Calu3 (cell line): ENCODE data around the gene RHCE. TPM values are rescaled to one million over a fixed set of nuclear protein-coding genes. Genes with fewer than 3 reads are reported as not detected.

ENCODE experiments used
- BruUV-seq: library from RNA; stranded (reverse); fragments of 400-500 nt; replicated peaks from 2 replicates; lab custom pipeline; 2021; lab: Mats Ljungman, UMichigan
- CTCF ChIA-PET: fragments of 300-600 bp; sonication (Branson Sonifier 250); formaldehyde crosslinking; loops from one replicate; lab custom pipeline; 2022; ENCODE audit warnings: antibody characterized with exemption; lab: Charles Lee
- DNase-seq: peaks from one replicate; pipeline ENCODE4 v3.0.0; 2022
- H3K27ac Mint-ChIP-seq: one replicate; pipeline ENCODE4 v1.8.0; 2022; ENCODE audit warnings: mixed read lengths; ENCODE audit not compliant: unreplicated experiment
- H3K27me3 Mint-ChIP-seq: one replicate; pipeline ENCODE4 v1.8.0; 2022; ENCODE audit warnings: mixed read lengths; ENCODE audit not compliant: unreplicated experiment
- H3K36me3 Mint-ChIP-seq: one replicate; pipeline ENCODE4 v1.8.0; 2022; ENCODE audit warnings: mild to moderate bottlenecking, moderate library complexity, mixed read lengths; ENCODE audit not compliant: insufficient read depth, unreplicated experiment
- H3K4me1 Mint-ChIP-seq: one replicate; pipeline ENCODE4 v1.8.0; 2022; ENCODE audit warnings: mild to moderate bottlenecking, low read depth, mixed read lengths; ENCODE audit not compliant: unreplicated experiment
- H3K4me3 Mint-ChIP-seq: one replicate; pipeline ENCODE4 v1.8.0; 2022; ENCODE audit warnings: mild to moderate bottlenecking, low read depth, moderate library complexity, mixed read lengths; ENCODE audit not compliant: unreplicated experiment
- H3K9me3 Mint-ChIP-seq: one replicate; pipeline ENCODE4 v1.8.0; 2022; ENCODE audit warnings: low read depth, mixed read lengths; ENCODE audit not compliant: unreplicated experiment
- intact Hi-C: fragments of 100-400 bp; cut with micrococcal nuclease; formaldehyde crosslinking; loops from one replicate; pipeline ENCODE4 v1.10.0; 2022; ENCODE audit not compliant: unreplicated experiment
- total RNA-seq: library from RNA; stranded (reverse); gene quantifications from 2 replicates; pipeline ENCODE4 v1.2.3, GENCODE V29; 2022
- TF ChIP-seq, protein P1 (sequence below): fragments of 200-600 bp; IDR thresholded peaks from one replicate; pipeline ENCODE4 v1.8.0; 2022; ENCODE audit warnings: antibody characterized with exemption; ENCODE audit not compliant: unreplicated experiment

RHCE gene
- total RNA-seq, 1 experiment from 2014 or later = not detected

DNA sequence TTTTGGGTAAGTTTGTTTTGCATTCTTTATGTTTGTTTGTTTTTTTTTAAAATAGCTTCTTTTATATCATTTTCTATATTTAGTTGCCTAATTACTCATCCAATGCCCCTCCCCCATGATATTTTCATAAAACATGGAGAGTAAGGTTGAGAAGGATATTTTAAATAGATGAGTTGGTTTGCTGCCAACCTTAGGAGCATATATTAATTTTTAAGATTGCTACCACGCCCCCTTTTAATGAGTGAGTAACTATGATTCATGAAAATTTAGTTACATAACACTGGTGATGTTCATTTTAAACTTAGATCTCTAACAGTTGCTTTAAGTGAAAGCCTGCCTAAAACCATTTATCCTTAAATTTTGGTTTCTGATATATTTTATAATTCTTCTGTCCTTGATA, 63.8 kb downstream of the RHCE start:
- intact Hi-C loops = no loop called here
- TF ChIP-seq, protein P1, sequence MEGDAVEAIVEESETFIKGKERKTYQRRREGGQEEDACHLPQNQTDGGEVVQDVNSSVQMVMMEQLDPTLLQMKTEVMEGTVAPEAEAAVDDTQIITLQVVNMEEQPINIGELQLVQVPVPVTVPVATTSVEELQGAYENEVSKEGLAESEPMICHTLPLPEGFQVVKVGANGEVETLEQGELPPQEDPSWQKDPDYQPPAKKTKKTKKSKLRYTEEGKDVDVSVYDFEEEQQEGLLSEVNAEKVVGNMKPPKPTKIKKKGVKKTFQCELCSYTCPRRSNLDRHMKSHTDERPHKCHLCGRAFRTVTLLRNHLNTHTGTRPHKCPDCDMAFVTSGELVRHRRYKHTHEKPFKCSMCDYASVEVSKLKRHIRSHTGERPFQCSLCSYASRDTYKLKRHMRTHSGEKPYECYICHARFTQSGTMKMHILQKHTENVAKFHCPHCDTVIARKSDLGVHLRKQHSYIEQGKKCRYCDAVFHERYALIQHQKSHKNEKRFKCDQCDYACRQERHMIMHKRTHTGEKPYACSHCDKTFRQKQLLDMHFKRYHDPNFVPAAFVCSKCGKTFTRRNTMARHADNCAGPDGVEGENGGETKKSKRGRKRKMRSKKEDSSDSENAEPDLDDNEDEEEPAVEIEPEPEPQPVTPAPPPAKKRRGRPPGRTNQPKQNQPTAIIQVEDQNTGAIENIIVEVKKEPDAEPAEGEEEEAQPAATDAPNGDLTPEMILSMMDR = no peak
- CTCF ChIA-PET = no interaction called here
- Mint-ChIP-seq H3K27me3 (no peaks in the 10 kb centered on the region), H3K4me1 (no peaks in the 10 kb centered on the region), H3K9me3 (no peaks in the 10 kb centered on the region), H3K27ac (no peak overlapping the region), H3K36me3 (peaks cover 15% of the 10 kb centered on the region), H3K4me3 (no peak overlapping the region)
- BruUV-seq = no TSS peak
- no peak for DNase-seq

DNA sequence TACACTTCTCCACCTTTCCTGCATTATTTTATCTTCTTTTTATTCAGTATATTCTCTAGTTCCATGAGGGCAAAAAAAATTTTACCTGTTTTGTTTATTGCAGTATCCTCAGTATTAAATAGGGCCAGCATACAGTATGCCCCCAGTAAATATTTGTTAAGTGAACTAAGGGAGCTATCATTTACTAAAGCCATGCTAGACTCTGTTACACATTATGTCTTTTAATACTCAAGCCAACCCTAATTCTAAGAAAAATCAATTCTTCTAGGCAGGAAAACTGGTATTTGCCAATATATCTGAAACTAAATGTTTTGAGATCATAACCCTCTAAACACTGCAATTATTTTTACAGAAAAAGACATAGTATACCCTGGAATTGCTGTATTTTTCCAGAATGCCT, 64.2 kb downstream of the RHCE start:
- Mint-ChIP-seq H3K27ac (no peak overlapping the region), H3K4me1 (no peaks in the 10 kb centered on the region), H3K27me3 (no peaks in the 10 kb centered on the region), H3K4me3 (no peak overlapping the region), H3K36me3 (peaks cover 15% of the 10 kb centered on the region), H3K9me3 (no peaks in the 10 kb centered on the region)
- TF ChIP-seq, protein P1 = no peak
- no peak for DNase-seq
- CTCF ChIA-PET = no interaction called here
- BruUV-seq = no TSS peak
- intact Hi-C loops = no loop called here

DNA sequence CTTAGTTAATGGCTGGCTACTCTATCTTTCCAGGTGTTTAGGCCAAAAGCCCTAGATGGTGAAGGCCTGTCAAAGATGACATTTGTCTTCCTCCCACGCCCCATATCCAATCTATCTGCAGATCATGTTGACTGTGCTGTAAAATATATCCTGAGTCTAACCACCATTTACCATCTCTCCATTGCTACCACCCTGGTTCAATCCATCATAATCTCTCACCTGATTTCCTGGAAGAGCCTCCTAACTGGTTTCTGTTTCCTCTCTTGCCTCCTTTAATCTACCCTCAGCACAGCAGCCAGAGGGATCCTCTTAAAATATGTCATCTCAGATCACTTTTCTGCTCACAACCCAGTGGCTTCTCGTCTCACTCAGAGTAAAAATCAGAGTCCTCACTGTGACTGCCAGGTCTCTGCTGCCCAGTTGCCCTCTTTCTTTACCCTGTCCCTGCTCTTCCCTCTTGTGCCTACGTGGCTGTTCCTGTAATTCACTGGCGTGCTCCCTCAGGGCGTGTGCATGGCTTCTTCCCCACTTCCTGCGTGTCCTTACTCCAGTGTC, 64.7 kb downstream of the RHCE start:
- H3K9me3 Mint-ChIP-seq = no peaks in the 10 kb centered on the region
- TF ChIP-seq, protein P1 = no peak
- peaks cover 10% of the 10 kb centered on the region for H3K36me3 Mint-ChIP-seq
- intact Hi-C loops = no loop called here
- H3K27ac Mint-ChIP-seq = no peak overlapping the region
- no peak for DNase-seq
- H3K27me3 Mint-ChIP-seq = no peaks in the 10 kb centered on the region
- H3K4me3 Mint-ChIP-seq = no peak overlapping the region
- H3K4me1 Mint-ChIP-seq = no peaks in the 10 kb centered on the region
- CTCF ChIA-PET = no interaction called here
- BruUV-seq = no TSS peak

DNA sequence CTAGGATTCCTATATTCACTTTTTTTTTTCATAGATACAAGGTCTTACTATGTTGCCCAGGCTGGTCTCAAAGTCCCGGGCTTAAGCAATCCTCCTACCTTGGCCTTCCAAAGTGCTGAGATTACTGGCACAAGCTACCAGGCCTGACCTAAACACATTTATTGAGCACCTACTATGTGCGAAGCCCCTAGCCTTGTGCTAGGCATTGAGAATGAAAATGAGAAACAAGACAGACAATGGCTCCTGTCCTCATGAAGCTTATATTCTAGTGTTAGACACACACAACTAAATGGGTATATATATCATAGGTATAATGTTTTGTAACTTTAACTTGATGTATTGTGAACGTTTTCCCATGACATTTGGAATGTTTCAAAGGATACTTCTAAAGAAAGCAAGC, 71.0 kb downstream of the RHCE start:
- DNase-seq = no peak
- CTCF ChIA-PET = no interaction called here
- Mint-ChIP-seq H3K4me1 (no peaks in the 10 kb centered on the region), H3K36me3 (peaks cover 18% of the 10 kb centered on the region), H3K9me3 (no peaks in the 10 kb centered on the region), H3K27ac (no peak overlapping the region), H3K27me3 (no peaks in the 10 kb centered on the region), H3K4me3 (no peak overlapping the region)
- TF ChIP-seq, protein P1 = no peak
- intact Hi-C loops = no loop called here
- no TSS peak for BruUV-seq
